Epithelial cell of proximal tubule (primary cell): ENCODE data around the gene SDK2. TPM values are rescaled to one million over a fixed set of nuclear protein-coding genes. Genes with fewer than 3 reads are reported as not detected.

Experiments used
- DNase-seq: peaks from one replicate; pipeline ENCODE4 v3.0.0-alpha.2; 2011; ENCODE audit warnings: low read depth
- H3K4me3 ChIP-seq: 2 replicates; pipeline ENCODE4 v1.5.1; 2011; ENCODE audit warnings: low read depth, mild to moderate bottlenecking, low read length
- CTCF ChIP-seq: conservative IDR thresholded peaks from 2 replicates; pipeline ENCODE4 v1.5.1; 2012; ENCODE audit warnings: low read depth, mild to moderate bottlenecking, low read length
- total RNA-seq: library from RNA; depleted of rRNA; stranded (reverse); fragments of >200 nt; gene quantifications from 2 replicates; pipeline ENCODE4 v1.2.3, GENCODE V29; 2015

The SDK2 gene
- total RNA-seq, 1 donor from 2014 or later: 0.12 TPM

DNA sequence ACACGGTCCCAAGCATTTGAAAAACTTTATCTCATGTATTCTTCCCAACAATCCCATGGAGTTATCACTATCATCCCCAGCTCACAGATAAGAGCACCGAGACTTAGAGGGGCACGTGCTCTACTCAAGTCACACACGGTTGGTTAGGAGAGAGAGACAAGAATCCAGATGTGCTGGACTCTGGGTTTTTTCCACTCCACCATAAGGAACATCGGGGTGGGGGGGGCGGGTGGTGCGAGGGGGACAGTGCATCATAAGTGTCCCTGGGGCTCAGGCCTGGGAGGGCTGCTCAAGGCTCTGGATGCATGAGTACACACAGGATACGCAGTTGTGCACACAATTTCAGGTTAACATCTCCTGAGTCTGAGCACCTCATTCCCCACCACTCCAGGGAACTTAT lies 339.8 kb downstream of the SDK2 start:
- no peak for TF ChIP-seq CTCF
- peak overlapping the region; percentile 53 for H3K4me3 ChIP-seq
- no peak for DNase-seq

DNA sequence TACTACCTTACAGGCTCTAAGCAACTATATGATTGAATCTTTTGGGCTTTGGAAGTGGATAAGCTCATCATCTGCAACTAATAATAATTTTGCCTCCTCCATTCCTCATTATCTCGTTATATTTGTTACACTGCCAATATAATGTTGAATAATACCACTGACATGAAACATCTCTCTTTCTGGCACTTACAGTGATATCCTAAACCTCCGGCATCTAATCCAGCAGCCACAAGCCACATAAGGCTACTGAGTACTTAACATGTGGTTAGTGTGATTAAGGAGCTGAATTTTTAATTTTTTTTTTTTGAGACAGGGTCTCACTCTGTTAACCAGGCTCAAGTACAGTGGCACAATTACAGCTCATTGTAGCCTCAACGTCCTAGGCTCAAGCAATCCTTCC lies 342.1 kb downstream of the SDK2 start:
- H3K4me3 ChIP-seq: no peak overlapping the region
- no peak for TF ChIP-seq CTCF
- DNase-seq: no peak

- no peak for TF ChIP-seq CTCF
Observed at GRCh38 chr17:73301369-73301768, 342.9 kb downstream of the SDK2 start.

GRCh38 chr17:73300392-73300791 lies 343.9 kb downstream of the SDK2 start:
- TF ChIP-seq CTCF: no peak
- H3K4me3 ChIP-seq: no peak overlapping the region
- DNase-seq: no peak

More at GRCh38 chr17:73301369-73301768, 342.9 kb downstream of the SDK2 start:
- no peak for DNase-seq
- H3K4me3 ChIP-seq: no peak overlapping the region

GRCh38 chr17:73297934-73298861 lies 346.0 kb downstream of the SDK2 start:
- no peak for TF ChIP-seq CTCF
- H3K4me3 ChIP-seq: no peak overlapping the region
- no peak for DNase-seq

DNA sequence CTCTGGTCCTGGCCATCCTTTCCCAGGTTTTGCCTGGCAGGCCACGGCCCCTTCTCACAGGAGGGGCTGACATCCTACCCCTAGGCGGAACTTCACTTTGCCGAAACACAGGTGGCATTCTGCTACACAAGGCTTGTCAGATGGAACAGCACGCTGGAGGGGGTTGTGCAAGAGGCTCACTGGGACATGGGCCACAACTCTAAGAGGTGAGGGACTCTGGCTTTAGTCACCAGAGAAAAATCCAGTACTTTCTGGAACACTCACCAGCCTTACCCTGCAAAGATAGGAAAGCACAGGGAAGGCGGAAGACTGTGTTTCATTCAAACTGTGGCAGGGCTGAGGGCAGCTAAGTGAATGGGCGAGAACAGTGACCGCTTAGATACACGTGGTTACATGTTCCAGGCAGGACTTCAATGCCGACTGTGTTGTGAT lies 350.7 kb downstream of the SDK2 start:
- peak; percentile 95 for DNase-seq
- H3K4me3 ChIP-seq: no peak overlapping the region
- TF ChIP-seq CTCF: no peak

GRCh38 chr17:73293031-73293430 lies 351.2 kb downstream of the SDK2 start:
- no peak overlapping the region for H3K4me3 ChIP-seq
- TF ChIP-seq CTCF: no peak
- DNase-seq: no peak
